ENCODE data around the gene TLK2.

Gene TLK2

DNA sequence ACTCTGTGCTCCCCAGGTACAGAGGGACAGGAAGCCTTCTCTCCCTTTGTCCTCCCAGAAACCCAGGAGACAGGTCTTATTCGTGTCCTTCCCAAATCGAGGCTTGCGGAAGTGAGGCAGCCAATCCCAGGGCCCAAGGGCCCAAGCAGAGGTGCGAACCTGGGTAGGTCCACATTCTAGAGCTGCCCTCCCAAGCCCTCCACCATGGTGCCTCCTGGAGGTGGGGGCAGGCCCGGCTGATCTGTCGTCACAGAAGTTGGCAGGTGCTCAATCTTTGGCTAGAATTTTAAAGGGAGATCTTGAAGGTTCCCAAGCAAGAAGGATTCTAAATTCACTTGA, 170.3 kb downstream of the TLK2 start:
- in situ Hi-C loops (cut with HindIII; ENCODE audit: low pct_ligation_motif_present, low sequenced_read_pairs), result no loop called here
- TF ChIP-seq, protein P1, sequence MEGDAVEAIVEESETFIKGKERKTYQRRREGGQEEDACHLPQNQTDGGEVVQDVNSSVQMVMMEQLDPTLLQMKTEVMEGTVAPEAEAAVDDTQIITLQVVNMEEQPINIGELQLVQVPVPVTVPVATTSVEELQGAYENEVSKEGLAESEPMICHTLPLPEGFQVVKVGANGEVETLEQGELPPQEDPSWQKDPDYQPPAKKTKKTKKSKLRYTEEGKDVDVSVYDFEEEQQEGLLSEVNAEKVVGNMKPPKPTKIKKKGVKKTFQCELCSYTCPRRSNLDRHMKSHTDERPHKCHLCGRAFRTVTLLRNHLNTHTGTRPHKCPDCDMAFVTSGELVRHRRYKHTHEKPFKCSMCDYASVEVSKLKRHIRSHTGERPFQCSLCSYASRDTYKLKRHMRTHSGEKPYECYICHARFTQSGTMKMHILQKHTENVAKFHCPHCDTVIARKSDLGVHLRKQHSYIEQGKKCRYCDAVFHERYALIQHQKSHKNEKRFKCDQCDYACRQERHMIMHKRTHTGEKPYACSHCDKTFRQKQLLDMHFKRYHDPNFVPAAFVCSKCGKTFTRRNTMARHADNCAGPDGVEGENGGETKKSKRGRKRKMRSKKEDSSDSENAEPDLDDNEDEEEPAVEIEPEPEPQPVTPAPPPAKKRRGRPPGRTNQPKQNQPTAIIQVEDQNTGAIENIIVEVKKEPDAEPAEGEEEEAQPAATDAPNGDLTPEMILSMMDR (IDR thresholded peaks at IDR 0.05; ENCODE audit: low read depth, low read length, missing control alignments), result no peak
- Histone ChIP-seq H3K27ac (peak overlapping the region; percentile 6), H3K4me3 (ENCODE audit: low read depth, low read length) (no peak overlapping the region), H3K36me3 (replicated peaks) (peaks cover 26% of the 10 kb centered on the region), H3K27me3 (replicated peaks) (no peaks in the 10 kb centered on the region)
- no peak for DNase-seq

DNA sequence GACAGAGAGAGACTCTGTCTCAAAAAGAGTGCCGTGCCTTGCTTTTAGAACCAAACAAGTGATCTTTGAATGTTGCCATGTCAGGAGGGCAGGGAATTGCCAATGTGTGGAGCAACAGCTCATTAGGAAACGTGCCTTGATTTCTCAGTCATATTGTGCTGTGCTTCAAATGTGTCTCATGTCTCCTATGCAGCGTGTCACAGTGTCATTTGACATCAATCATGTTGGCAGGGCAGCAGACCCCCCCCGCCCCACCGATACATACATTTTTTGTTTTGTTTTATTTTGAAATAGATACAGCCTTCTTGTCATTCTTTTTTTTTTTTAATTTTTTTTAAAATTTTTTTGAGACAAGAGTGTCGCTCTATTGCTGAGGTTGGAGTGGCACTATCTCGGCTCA, 170.9 kb downstream of the TLK2 start:
- TF ChIP-seq, protein P1 (IDR thresholded peaks at IDR 0.05; ENCODE audit: low read depth, low read length, missing control alignments), result no peak
- DNase-seq, result no peak
- Histone ChIP-seq H3K36me3 (replicated peaks) (peaks cover 23% of the 10 kb centered on the region), H3K27ac (no peak overlapping the region), H3K27me3 (replicated peaks) (no peaks in the 10 kb centered on the region), H3K4me3 (ENCODE audit: low read depth, low read length) (no peak overlapping the region)
- in situ Hi-C loops (cut with HindIII; ENCODE audit: low pct_ligation_motif_present, low sequenced_read_pairs), result no loop called here

DNA sequence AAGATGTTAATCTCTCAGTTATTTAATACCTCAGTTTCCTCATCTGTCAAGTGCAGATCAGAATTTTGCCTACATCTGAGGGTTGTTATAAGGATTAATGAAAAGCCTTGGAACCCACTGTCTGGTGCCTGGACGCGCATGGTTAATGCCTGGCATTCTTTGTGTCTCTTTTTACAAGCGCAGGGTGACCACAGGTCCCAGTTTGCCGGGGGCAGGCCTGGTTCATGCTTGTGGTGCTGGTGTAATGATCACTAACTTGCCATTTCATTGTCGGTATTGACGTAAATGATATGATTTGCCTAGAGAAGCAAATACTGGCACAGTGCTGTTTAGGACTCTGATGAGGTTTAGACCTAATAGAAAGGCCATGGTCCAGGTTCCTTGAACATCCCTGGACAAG, 172.0 kb downstream of the TLK2 start:
- TF ChIP-seq, protein P1 (IDR thresholded peaks at IDR 0.05; ENCODE audit: low read depth, low read length, missing control alignments), result no peak
- H3K4me3 ChIP-seq (ENCODE audit: low read depth, low read length), result no peak overlapping the region
- H3K27ac ChIP-seq, result no peak overlapping the region
- H3K36me3 ChIP-seq (replicated peaks), result peaks cover 18% of the 10 kb centered on the region
- no peak for DNase-seq
- H3K27me3 ChIP-seq (replicated peaks), result no peaks in the 10 kb centered on the region
- in situ Hi-C loops (cut with HindIII; ENCODE audit: low pct_ligation_motif_present, low sequenced_read_pairs), result no loop called here

DNA sequence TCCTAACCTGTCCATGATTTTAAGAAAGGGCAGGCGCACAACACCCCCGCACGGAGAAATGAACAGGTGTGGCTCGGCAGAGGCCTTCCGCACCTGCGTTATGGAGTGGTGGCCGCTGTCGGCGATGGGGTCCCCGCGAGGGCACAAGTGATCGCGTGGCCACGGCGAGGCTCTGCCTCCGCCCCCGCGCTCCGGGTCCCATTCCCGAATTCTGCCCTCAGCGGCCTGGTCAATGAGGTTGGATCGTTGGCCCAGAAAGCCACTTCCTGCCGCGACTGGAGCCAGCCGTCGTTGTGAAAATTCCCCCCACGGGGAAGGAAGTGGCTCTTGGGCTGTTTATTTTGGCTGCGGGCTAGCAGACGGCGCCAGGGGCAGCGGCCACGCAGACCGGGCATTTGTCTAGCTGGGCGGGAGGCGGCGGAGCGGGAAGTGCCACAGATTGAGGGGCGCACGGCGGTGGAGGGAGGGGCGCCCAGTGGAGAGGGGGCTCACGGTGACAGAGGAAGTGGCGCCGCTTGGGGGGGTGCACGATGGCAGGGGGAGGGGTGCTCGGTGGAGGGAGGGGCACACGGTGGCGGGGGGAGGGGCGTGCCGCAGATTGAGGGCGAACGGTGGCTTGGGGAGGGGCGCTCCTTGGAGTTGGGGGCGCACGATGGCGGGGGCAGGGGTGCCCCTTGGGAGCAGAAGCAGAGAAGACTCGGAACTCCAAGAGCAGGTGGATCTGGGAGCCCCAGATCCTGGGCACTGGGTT, 173.8 kb downstream of the TLK2 start:
- DNase-seq, result peak; percentile 47
- Histone ChIP-seq H3K27me3 (replicated peaks) (no peaks in the 10 kb centered on the region), H3K4me3 (ENCODE audit: low read depth, low read length) (peak overlapping the region; percentile 51), H3K36me3 (replicated peaks) (peaks cover 11% of the 10 kb centered on the region), H3K27ac (peak overlapping the region; percentile 42)
- in situ Hi-C loops (cut with HindIII; ENCODE audit: low pct_ligation_motif_present, low sequenced_read_pairs), result no loop called here
- TF ChIP-seq, protein P1 (IDR thresholded peaks at IDR 0.05; ENCODE audit: low read depth, low read length, missing control alignments), result no peak

DNA sequence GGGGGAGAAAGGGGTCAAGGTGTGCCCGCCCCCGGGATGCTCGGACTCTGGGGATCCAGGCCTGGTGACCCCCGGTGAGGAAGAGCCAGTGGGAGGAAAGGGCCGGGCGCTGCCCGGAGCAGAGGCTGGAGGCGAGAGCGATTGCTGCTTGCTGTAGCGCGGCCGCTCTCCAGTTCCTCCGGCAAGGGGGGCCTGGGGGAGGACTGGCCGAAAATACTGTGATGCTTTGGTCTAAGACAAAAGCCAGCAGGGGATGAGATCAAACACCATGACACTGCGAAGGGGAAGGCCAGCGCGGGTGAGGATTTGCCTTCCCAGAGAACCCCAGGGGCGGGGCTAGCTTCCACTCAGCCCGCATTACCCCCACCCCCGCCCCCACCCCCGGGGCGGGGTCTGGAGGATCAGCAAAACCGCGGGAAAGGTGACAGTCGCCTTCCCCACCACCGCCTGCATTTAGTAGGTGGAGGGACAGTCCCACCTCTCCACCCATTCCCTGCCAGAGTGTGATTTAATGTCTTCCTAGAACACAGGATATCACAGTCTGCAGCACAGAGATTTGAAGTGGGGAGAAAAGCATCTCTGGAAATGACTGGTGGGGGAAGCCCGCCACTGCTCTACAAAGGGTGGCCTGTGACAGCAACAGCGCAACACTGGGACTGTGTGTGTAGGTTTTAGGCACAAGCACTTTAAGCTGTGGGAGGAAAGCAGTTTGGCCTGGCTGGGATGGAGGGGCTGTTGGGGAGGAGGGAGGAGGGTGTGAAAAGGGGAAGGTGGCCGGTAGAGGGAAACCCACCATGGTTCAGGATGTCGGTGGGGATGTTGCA, 174.6 kb downstream of the TLK2 start:
- in situ Hi-C loops (cut with HindIII; ENCODE audit: low pct_ligation_motif_present, low sequenced_read_pairs), result no loop called here
- DNase-seq, result no peak
- peak overlapping the region; percentile 51 for H3K4me3 ChIP-seq (ENCODE audit: low read depth, low read length)
- peak overlapping the region; percentile 42 for H3K27ac ChIP-seq
- no peaks in the 10 kb centered on the region for H3K27me3 ChIP-seq (replicated peaks)
- TF ChIP-seq, protein P1 (IDR thresholded peaks at IDR 0.05; ENCODE audit: low read depth, low read length, missing control alignments), result peak; percentile 18
- peaks cover 13% of the 10 kb centered on the region for H3K36me3 ChIP-seq (replicated peaks)
